A673 (cell line): Measurements from ENCODE around the gene ERC1. TPM values are rescaled to one million over a fixed set of nuclear protein-coding genes. Genes with fewer than 3 reads are reported as not detected.

Experiments used
- BruUV-seq: library from RNA; stranded (reverse); fragments of 400-500 nt; replicated peaks from 2 replicates; lab custom pipeline; 2021; lab: Mats Ljungman, UMichigan
- CTCF ChIA-PET: fragments of 300-600 bp; sonication (Branson Sonifier 250); formaldehyde crosslinking; loops from one replicate; lab custom pipeline; 2022; ENCODE audit warnings: antibody characterized with exemption; lab: Charles Lee
- POLR2A ChIA-PET: fragments of 300-600 bp; sonication (Branson Sonifier 250); formaldehyde crosslinking; loops from one replicate; lab custom pipeline; 2022; ENCODE audit warnings: antibody characterized with exemption; ENCODE audit not compliant: low non-redundant PET; lab: Charles Lee
- DNase-seq: peaks from one replicate; pipeline ENCODE4 v3.0.0-alpha.2; 2015; ENCODE audit warnings: low spot score
- H3K27ac ChIP-seq: fragments of 200-600 bp; sonication (generic); 2 replicates; pipeline ENCODE4 v1.5.1; 2016; ENCODE audit warnings: mixed run types, low read depth, mild to moderate bottlenecking, mixed read lengths, antibody characterized with exemption, low read length; ENCODE audit not compliant: poor library complexity, severe bottlenecking
- H3K27me3 ChIP-seq: fragments of 200-600 bp; sonication (generic); replicated peaks from 2 replicates; pipeline ENCODE4 v1.6.1; 2017; ENCODE audit warnings: mixed run types, low read depth, mild to moderate bottlenecking, mixed read lengths, antibody characterized with exemption, low read length; ENCODE audit not compliant: insufficient read depth, poor library complexity
- H3K36me3 ChIP-seq: fragments of 200-600 bp; sonication (generic); 2 replicates; pipeline ENCODE4 v1.6.1; 2016; ENCODE audit warnings: mixed run types, mild to moderate bottlenecking, mixed read lengths, antibody characterized with exemption, low read length; ENCODE audit not compliant: insufficient read depth, poor library complexity, severe bottlenecking
- H3K4me1 ChIP-seq: fragments of 200-600 bp; sonication (generic); 2 replicates; pipeline ENCODE4 v1.6.1; 2017; ENCODE audit warnings: mixed run types, mild to moderate bottlenecking, mixed read lengths, antibody characterized with exemption, low read length; ENCODE audit not compliant: insufficient read depth, poor library complexity, severe bottlenecking
- H3K4me3 ChIP-seq: fragments of 200-600 bp; sonication (generic); 2 replicates; pipeline ENCODE4 v1.5.1; 2016; ENCODE audit warnings: low read depth, mixed run types, mild to moderate bottlenecking, mixed read lengths, low read length; ENCODE audit not compliant: poor library complexity, severe bottlenecking
- H3K9me3 ChIP-seq: fragments of 200-600 bp; sonication (generic); 2 replicates; pipeline ENCODE4 v1.6.1; 2016; ENCODE audit warnings: mixed run types, low read depth, mild to moderate bottlenecking, mixed read lengths, antibody characterized with exemption, low read length; ENCODE audit not compliant: poor library complexity, severe bottlenecking
- CTCF ChIP-seq: fragments of 300-800, 200-600 bp; sonication (generic); conservative IDR thresholded peaks from 2 replicates; pipeline ENCODE4 v1.5.1; 2017; ENCODE audit warnings: low read depth, mild to moderate bottlenecking, antibody characterized with exemption, low read length, moderate library complexity, mixed read lengths
- EZH2 ChIP-seq: fragments of 200-600 bp; sonication (generic); IDR thresholded peaks from 2 replicates; pipeline ENCODE4 v1.6.1; 2017; ENCODE audit warnings: borderline replicate concordance, low read depth, mild to moderate bottlenecking, mixed read lengths, antibody characterized with exemption, low read length; ENCODE audit not compliant: poor library complexity, severe bottlenecking
- intact Hi-C: fragments of 100-400 bp; cut with micrococcal nuclease; formaldehyde crosslinking; loops from one replicate; pipeline ENCODE4 v1.10.0; 2022; ENCODE audit not compliant: unreplicated experiment
- total RNA-seq: library from RNA; stranded (reverse); gene quantifications from 2 replicates; pipeline ENCODE4 v1.2.3, GENCODE V29; 2021

Gene ERC1
- total RNA-seq, 1 experiment from 2014 or later, result 60.7 TPM

DNA sequence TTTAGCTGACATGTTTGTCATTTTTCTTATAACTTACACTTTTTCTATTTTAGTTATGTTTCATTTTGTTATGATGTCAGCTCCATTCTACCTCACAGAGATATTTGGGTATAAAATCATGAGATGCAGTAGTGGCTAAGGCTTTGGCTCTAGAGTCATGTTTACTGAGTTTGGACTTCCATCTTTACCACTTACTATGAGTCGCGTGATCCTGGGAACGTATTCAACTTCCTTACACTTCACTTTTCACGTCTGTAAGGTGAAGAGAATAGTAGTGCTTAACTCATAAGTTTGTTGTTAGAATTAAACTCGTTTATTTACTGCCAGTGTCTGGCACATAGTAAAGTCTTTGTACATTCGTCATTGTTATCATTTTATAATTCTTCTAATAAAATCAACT is 126.3 kb downstream of the ERC1 start:
- ChIA-PET CTCF (interaction anchor here (0.5 to 2.0 kb wide), 15 partner anchors 24 to 538 kb away, joined by 3 to 35 read pairs (median 5); partner anchors contain the start of gene RAD52), POLR2A (interaction anchor here (0.7 kb wide), 1 partner anchor 468 kb away, joined by 3 read pairs; no protein-coding TSS in a partner anchor)
- TF ChIP-seq EZH2, result no peak
- TF ChIP-seq CTCF, result no peak
- Histone ChIP-seq H3K36me3 (no peaks in the 10 kb centered on the region), H3K4me1 (no peaks in the 10 kb centered on the region), H3K27me3 (no peaks in the 10 kb centered on the region), H3K27ac (no peak overlapping the region), H3K9me3 (no peaks in the 10 kb centered on the region), H3K4me3 (no peak overlapping the region)
- no TSS peak for BruUV-seq
- no peak for DNase-seq
- intact Hi-C loops, result loop anchor here (10.0 kb wide), 1 partner anchor 427 kb away; no protein-coding TSS in a partner anchor

- no peak overlapping the region for H3K4me3 ChIP-seq
- BruUV-seq, result no TSS peak
- POLR2A ChIA-PET, result interaction anchor here (0.7 kb wide), 1 partner anchor 468 kb away, joined by 3 read pairs; no protein-coding TSS in a partner anchor
- H3K9me3 ChIP-seq, result no peaks in the 10 kb centered on the region
- intact Hi-C loops, result loop anchor here (1.0 to 10.0 kb wide), 3 partner anchors 427 to 465 kb away; no protein-coding TSS in a partner anchor
- peak; percentile 74 for DNase-seq
- TF ChIP-seq CTCF (peak; percentile 93), EZH2 (no peak)
- H3K27ac ChIP-seq, result no peak overlapping the region
- no peaks in the 10 kb centered on the region for H3K27me3 ChIP-seq
- H3K4me1 ChIP-seq, result peaks cover 7% of the 10 kb centered on the region
- CTCF ChIA-PET, result interaction anchor here (0.5 to 2.0 kb wide), 22 partner anchors 13 to 837 kb away, joined by 3 to 35 read pairs (median 4); partner anchors contain the start of gene RAD52
- H3K36me3 ChIP-seq, result no peaks in the 10 kb centered on the region
Measured at GRCh38 chr12:1117970-1118563, 127.0 kb downstream of the ERC1 start.

DNA sequence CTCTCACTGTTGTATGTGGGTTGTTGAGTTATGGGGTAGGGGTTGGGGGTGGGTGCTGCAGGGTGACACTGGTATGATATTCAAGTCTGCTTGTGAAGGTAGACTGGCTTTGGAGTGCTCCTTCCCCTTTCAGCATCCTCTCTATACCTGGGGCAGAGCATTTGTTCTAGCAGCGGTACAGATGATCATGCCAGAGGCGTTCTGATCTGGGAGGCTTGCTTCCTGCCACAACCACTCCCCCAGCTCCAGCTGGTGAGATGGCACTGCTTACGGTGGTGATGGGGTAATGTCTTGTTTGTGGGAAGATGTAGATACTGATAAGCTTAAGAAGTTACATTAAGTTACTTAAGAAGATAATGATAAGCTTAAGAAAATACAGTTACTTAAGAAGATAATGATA is 131.8 kb downstream of the ERC1 start:
- peak; percentile 73 for DNase-seq
- no TSS peak for BruUV-seq
- ChIA-PET CTCF (no interaction called here), POLR2A (no interaction called here)
- Histone ChIP-seq H3K27me3 (no peaks in the 10 kb centered on the region), H3K9me3 (no peaks in the 10 kb centered on the region), H3K27ac (no peak overlapping the region), H3K36me3 (no peaks in the 10 kb centered on the region), H3K4me3 (no peak overlapping the region), H3K4me1 (peaks cover 9% of the 10 kb centered on the region)
- TF ChIP-seq EZH2 (no peak), CTCF (no peak)
- intact Hi-C loops, result no loop called here
